Activated naive CD4-positive, alpha-beta T cell treated with anti-CD3 and anti-CD28 coated beads for 36 hours (primary cell): Measurements from ENCODE around the gene FAH. TPM values are rescaled to one million over a fixed set of nuclear protein-coding genes. Genes with fewer than 3 reads are reported as not detected.

Source experiments
- CTCF ChIA-PET: fragments of 350-600 bp; sonication (Branson Sonifier 250); formaldehyde crosslinking; loops from one replicate; lab custom pipeline; 2021; ENCODE audit warnings: antibody characterized with exemption; lab: Charles Lee
- DNase-seq: peaks from one replicate; pipeline ENCODE4 v3.0.0-alpha.2; 2020
- H3K27ac Mint-ChIP-seq: one replicate; pipeline ENCODE4 v1.8.0; 2021; ENCODE audit warnings: mild to moderate bottlenecking, mixed read lengths
- H3K27me3 Mint-ChIP-seq: one replicate; pipeline ENCODE4 v1.8.0; 2021; ENCODE audit warnings: low read depth, mixed read lengths
- H3K36me3 Mint-ChIP-seq: one replicate; pipeline ENCODE4 v1.8.0; 2021; ENCODE audit warnings: low read depth, mixed read lengths
- H3K4me1 Mint-ChIP-seq: one replicate; pipeline ENCODE4 v1.8.0; 2021; ENCODE audit warnings: low read depth, mixed read lengths
- H3K4me3 Mint-ChIP-seq: one replicate; pipeline ENCODE4 v1.8.0; 2021; ENCODE audit warnings: mild to moderate bottlenecking, moderate library complexity, mixed read lengths
- H3K9me3 Mint-ChIP-seq: one replicate; pipeline ENCODE4 v1.8.0; 2021; ENCODE audit warnings: mixed read lengths
- intact Hi-C: fragments of 100-400 bp; cut with micrococcal nuclease; formaldehyde crosslinking; loops from one replicate; pipeline ENCODE4 v1.15.1; 2023
- total RNA-seq, 2 experiments: library from RNA; stranded (reverse); gene quantifications; one replicate each; pipeline ENCODE4 v1.2.3, GENCODE V29; 2021

Gene FAH
- 10 to 100 TPM; 53.4 to 55.8 TPM for total RNA-seq

DNA sequence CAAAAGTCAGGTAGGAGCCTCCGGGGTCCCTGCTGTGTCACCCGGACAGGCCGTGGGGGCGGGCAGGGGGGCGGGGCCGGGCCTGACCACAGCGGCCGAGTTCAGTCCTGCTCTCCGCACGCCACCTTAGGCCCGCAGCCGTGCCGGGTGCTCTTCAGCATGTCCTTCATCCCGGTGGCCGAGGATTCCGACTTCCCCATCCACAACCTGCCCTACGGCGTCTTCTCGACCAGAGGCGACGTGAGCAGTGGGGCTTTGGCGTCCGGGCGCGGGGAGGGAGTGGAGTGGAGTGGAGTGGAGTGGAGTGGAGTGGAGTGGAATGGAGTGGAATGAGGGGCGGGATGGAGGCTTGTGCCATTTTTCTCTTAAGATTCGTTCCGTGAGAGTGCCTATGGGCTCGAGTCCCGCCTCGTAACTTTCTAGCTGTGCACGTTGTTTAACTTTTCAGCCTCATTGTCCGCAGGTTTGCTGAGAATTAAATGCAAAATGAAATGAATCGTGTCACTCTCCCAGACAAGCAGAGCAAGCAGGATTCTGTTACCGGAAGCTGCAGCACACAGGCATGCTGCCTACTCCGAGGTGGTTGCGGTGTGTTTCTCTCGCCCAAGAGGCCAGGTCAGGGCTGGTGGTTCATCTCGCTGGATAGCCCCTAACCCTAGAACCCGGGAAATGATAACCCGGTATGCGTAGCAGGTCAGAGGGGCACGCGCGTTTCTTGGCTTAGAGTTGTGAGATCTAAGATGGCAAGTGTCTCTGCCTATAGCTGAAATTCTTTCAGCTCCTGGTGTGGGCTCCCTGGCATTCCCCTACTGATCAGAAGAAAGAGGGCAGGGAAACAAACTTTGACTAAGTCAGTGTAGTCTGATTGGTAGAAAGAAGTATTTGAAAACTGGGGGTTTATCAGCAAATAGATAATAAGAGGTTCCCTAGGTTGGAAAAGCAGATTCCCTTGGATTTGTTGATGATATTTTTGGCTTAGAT, at the start of gene FAH:
FAH (plus strand) TSS at position 104 of the 981 bp plus-strand sequence; CDS start at position 160, 56 bp downstream.
- peaks cover 4% of the 10 kb centered on the region for H3K36me3 Mint-ChIP-seq
- CTCF ChIA-PET: interaction anchor here (0.8 to 1.0 kb wide), 2 partner anchors 92 to 160 kb away, joined by 3 to 4 read pairs; no protein-coding TSS in a partner anchor
- intact Hi-C loops: loop anchor here (1.0 to 10.0 kb wide), 8 partner anchors 7 to 842 kb away; partner anchors contain the start of genes BCL2A1, TMED3 and ZFAND6
- H3K27me3 Mint-ChIP-seq: no peaks in the 10 kb centered on the region
- H3K9me3 Mint-ChIP-seq: no peaks in the 10 kb centered on the region
- H3K4me3 Mint-ChIP-seq: peak within 1 kb of the TSS; percentile 87
- peaks cover 19% of the 10 kb centered on the region for H3K4me1 Mint-ChIP-seq
- H3K27ac Mint-ChIP-seq: peak within 1 kb of the TSS; percentile 83
- peak; percentile 75 for DNase-seq

DNA sequence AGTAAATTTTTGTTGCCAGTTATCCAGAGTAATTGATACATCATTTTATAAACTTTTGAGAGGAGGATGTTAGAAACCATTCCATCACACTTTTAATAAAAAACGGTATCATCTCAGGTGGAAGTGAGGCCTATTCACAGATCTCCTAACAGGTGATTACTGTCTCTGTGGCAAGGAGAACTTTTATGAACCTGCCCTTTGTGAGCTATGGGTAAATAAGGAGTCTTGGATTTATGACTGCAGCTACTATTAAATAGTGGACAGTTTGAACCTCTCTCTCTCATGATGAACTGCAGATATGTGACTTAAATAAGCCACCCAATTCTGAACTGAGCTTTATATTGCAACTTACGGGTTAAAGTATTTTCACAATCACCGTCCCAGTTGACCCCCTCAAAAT, 47.6 kb upstream of the FAH start:
- Mint-ChIP-seq H3K36me3 (peaks cover 5% of the 10 kb centered on the region), H3K4me1 (peaks cover 43% of the 10 kb centered on the region), H3K27me3 (no peaks in the 10 kb centered on the region), H3K9me3 (no peaks in the 10 kb centered on the region), H3K27ac (no peak overlapping the region), H3K4me3 (no peak overlapping the region)
- DNase-seq: no peak
- intact Hi-C loops: loop anchor here (1.0 to 2.0 kb wide), 3 partner anchors 46 to 134 kb away; partner anchors contain the start of genes BCL2A1 and ZFAND6
- CTCF ChIA-PET: no interaction called here

DNA sequence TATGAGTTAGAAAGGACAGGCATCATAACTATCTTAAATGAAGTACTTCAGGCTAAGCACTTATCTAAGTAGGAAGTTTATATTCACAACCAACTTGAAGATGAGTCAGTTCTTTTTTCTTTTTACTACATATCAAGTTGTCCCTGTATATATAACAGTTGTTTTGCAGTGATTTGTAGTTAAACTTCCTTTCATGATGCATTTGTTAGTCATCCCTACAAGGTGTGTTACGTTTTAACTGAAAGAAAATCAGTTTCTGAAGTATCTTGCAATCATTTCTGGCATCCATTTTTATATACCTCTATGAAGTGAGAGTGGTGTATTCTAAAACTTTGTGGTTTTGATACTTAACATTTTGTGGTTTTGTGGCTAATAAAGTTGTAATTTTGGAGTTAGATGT, 47.2 kb upstream of the FAH start:
- H3K4me1 Mint-ChIP-seq: peaks cover 43% of the 10 kb centered on the region
- H3K27me3 Mint-ChIP-seq: no peaks in the 10 kb centered on the region
- no peak overlapping the region for H3K27ac Mint-ChIP-seq
- no peak overlapping the region for H3K4me3 Mint-ChIP-seq
- H3K9me3 Mint-ChIP-seq: no peaks in the 10 kb centered on the region
- intact Hi-C loops: loop anchor here (1.0 to 2.0 kb wide), 3 partner anchors 46 to 134 kb away; partner anchors contain the start of genes BCL2A1 and ZFAND6
- H3K36me3 Mint-ChIP-seq: peaks cover 5% of the 10 kb centered on the region
- CTCF ChIA-PET: no interaction called here
- no peak for DNase-seq

DNA sequence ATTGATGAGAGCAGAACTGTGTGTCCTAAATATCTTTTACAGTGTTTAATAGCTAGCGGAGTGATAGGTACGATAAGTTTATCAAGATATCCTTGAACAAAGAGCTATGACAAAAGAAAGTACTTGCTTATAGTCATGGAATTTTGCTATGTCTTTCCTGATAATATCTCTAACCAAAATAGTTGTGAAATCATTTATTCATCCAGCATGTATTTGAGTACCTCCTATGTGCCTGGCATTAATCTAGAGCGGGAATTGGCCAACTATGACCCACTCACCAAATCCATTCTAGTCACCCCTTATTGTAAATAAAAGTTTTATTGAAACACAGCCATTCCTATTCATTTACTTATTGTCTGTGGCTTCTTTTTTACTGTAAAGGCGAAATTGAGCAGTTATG, 46.7 kb upstream of the FAH start:
- no peak for DNase-seq
- Mint-ChIP-seq H3K4me3 (no peak overlapping the region), H3K9me3 (no peaks in the 10 kb centered on the region), H3K36me3 (peaks cover 5% of the 10 kb centered on the region), H3K4me1 (peaks cover 46% of the 10 kb centered on the region), H3K27ac (no peak overlapping the region), H3K27me3 (no peaks in the 10 kb centered on the region)
- CTCF ChIA-PET: interaction anchor here (1.1 kb wide), 1 partner anchor 150 kb away, joined by 3 read pairs; no protein-coding TSS in a partner anchor
- intact Hi-C loops: no loop called here

DNA sequence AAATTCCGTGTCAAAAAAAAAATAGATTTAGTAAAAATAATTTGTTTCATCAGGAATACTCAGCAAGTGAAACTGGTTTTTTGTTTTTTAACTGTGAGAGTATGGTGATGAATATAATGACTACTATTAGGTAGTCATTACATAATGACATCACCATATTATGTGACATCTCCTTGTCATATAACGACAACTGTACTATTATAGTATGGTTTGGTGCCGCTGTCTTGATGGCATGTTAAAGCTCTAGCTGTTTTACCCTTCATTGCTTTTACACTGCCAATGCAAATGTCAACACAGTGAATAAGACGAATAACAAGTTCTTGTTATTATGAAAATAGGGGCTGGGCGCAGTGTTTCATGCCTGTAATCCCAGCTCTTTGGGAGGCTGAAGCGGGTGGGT, 45.6 kb upstream of the FAH start:
- Mint-ChIP-seq H3K9me3 (no peaks in the 10 kb centered on the region), H3K4me3 (no peak overlapping the region), H3K4me1 (peaks cover 46% of the 10 kb centered on the region), H3K27me3 (no peaks in the 10 kb centered on the region), H3K36me3 (peaks cover 2% of the 10 kb centered on the region), H3K27ac (no peak overlapping the region)
- no peak for DNase-seq
- intact Hi-C loops: no loop called here
- CTCF ChIA-PET: no interaction called here

DNA sequence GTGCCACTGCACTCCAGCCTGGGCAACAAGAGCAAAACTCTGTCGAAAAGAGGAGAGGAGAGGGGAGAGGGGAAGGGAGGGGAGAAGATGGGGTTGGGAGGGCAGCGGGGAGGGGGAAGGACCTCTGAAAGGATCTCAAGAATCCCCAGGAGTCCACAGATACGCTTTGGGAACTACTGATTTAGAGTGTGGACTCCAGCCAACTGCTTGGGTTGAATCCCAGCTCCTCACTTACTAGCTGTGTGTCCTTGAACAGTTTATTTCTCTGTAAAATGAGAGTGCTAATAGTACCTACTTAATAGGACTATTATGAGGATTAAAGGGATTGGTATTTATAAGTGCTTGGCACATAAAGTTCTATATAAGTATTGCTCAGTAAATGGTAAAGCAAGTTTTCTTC, 45.0 kb upstream of the FAH start:
- Mint-ChIP-seq H3K4me3 (no peak overlapping the region), H3K36me3 (peaks cover 1% of the 10 kb centered on the region), H3K4me1 (peaks cover 45% of the 10 kb centered on the region), H3K27ac (no peak overlapping the region), H3K9me3 (no peaks in the 10 kb centered on the region), H3K27me3 (no peaks in the 10 kb centered on the region)
- CTCF ChIA-PET: no interaction called here
- DNase-seq: no peak
- intact Hi-C loops: no loop called here

DNA sequence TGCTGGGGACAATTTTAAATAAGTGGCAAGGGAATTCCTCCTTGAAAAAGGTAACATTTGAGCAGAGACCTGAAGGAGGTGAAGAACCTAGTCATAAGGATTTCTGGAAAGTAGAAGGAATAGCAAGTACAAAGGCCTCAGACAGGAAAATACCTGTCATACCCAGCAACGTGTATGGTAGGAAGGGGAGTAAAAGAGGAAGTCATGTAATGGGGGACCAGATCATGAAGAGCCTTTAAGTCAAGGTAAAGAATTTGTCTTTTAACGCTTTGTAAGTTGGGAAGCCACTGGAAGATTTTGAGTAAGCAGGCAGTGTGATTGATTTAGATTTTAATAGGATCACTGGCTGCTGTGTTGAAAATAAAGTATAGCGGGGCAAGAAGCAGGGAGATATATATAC, 43.4 kb upstream of the FAH start:
- Mint-ChIP-seq H3K4me3 (no peak overlapping the region), H3K27me3 (no peaks in the 10 kb centered on the region), H3K9me3 (no peaks in the 10 kb centered on the region), H3K36me3 (no peaks in the 10 kb centered on the region), H3K4me1 (peaks cover 49% of the 10 kb centered on the region), H3K27ac (no peak overlapping the region)
- CTCF ChIA-PET: no interaction called here
- DNase-seq: no peak
- intact Hi-C loops: no loop called here

DNA sequence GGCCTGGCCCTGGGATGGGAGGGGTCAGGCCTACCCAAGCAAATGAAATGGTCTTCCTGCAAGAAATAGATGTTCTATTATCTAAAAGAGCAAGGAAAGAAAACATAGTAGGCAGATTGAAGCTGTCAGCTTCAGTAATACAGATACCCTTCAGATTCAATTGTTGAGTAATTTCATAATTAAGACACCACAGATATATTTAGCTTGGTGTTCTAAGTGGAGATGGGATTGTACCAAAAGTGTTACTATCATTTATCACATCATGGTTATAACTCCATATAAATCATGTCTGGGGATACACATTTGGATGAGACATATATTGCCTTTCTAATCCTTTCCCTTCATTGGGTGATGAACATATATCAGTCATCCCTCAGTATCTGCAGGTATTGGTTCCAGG, 41.9 kb upstream of the FAH start:
- no peak overlapping the region for H3K27ac Mint-ChIP-seq
- CTCF ChIA-PET: no interaction called here
- peaks cover 41% of the 10 kb centered on the region for H3K4me1 Mint-ChIP-seq
- intact Hi-C loops: no loop called here
- H3K27me3 Mint-ChIP-seq: no peaks in the 10 kb centered on the region
- H3K9me3 Mint-ChIP-seq: no peaks in the 10 kb centered on the region
- DNase-seq: no peak
- H3K4me3 Mint-ChIP-seq: no peak overlapping the region
- no peaks in the 10 kb centered on the region for H3K36me3 Mint-ChIP-seq

DNA sequence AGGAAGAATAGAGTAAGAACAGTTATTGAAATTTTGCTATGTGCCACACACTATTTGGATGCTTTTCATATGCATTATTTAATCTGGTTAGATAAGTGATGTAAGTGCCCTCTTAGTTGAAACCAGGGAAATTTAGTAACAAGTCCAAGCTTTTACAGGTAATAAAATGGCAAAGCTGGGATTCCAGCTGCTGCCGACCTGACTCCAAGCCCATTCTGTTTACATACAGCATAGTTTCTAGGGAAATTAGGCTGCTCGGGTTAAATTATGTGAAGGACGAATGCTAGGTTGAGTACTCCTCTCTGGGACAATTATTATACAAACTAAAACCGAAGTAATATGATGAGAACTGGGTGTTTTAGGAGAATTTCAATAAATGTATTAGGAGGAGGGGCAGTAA, 38.7 kb upstream of the FAH start:
- Mint-ChIP-seq H3K27me3 (no peaks in the 10 kb centered on the region), H3K9me3 (no peaks in the 10 kb centered on the region), H3K4me3 (no peak overlapping the region), H3K36me3 (no peaks in the 10 kb centered on the region), H3K27ac (no peak overlapping the region), H3K4me1 (peaks cover 36% of the 10 kb centered on the region)
- CTCF ChIA-PET: interaction anchor here (0.6 to 0.7 kb wide), 2 partner anchors 18 to 1946 kb away, joined by 3 to 7 read pairs; no protein-coding TSS in a partner anchor
- intact Hi-C loops: no loop called here
- no peak for DNase-seq

DNA sequence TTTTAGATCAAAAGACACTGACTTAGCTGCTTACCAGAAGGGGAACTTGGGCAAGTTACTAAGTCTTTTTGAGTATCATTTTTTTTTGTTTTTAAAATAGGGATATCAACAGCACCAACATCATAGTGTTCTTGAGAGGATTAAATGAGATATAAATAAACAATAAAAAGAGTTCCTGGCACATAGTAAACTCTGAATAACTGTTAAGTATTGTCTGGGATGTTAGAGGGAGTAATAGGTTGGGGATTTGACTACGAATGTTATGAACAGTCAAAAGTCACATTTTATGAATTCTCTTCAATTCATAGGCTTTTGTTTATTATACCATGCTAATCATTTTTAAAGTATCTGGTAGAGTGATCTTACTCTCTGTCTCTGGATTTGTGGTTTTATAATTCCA, 37.8 kb upstream of the FAH start:
- H3K4me3 Mint-ChIP-seq: no peak overlapping the region
- CTCF ChIA-PET: no interaction called here
- intact Hi-C loops: no loop called here
- H3K4me1 Mint-ChIP-seq: peaks cover 28% of the 10 kb centered on the region
- H3K9me3 Mint-ChIP-seq: no peaks in the 10 kb centered on the region
- no peaks in the 10 kb centered on the region for H3K36me3 Mint-ChIP-seq
- no peak overlapping the region for H3K27ac Mint-ChIP-seq
- DNase-seq: no peak
- H3K27me3 Mint-ChIP-seq: no peaks in the 10 kb centered on the region

DNA sequence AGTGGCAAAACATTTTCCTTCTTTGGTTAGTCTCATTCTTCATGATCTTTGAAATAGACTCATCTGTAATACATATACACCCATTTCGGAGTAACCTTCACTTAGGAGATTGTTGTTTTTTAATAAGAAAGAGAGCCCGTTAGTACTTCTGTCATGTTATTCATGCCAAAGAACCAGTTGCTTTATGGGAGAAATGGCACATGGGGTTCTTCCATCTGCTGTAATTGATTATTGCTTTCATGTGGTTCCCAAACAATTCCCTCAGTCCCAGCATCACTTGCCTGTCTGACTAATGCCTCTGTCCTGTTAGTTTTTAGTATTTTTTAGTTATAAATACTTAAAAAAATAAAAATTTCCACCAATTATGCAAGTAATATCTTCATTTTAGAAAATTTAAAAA, 33.8 kb upstream of the FAH start:
- peaks cover 12% of the 10 kb centered on the region for H3K36me3 Mint-ChIP-seq
- DNase-seq: no peak
- H3K9me3 Mint-ChIP-seq: no peaks in the 10 kb centered on the region
- H3K27ac Mint-ChIP-seq: no peak overlapping the region
- H3K27me3 Mint-ChIP-seq: no peaks in the 10 kb centered on the region
- intact Hi-C loops: no loop called here
- no peak overlapping the region for H3K4me3 Mint-ChIP-seq
- H3K4me1 Mint-ChIP-seq: peaks cover 12% of the 10 kb centered on the region
- CTCF ChIA-PET: no interaction called here

DNA sequence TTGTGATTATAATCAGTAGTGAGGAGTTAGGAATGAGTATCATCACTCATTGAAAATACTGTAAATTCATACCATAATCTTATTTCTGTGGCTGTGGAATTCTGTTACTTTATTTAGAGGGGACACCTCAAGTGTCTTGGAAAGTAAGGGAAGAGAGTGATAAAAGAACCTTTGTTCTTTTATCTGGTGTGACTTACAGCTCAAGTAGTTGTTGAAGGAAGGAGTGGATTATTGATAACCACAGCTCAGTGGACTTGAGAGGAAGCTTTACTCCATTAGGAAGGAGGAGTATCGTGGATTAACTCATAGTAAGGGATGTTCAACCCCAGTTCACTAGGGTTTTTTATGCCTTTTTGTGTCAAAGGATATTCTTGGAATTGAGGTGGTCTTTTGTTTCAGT, 32.2 kb upstream of the FAH start:
- Mint-ChIP-seq H3K27ac (no peak overlapping the region), H3K27me3 (no peaks in the 10 kb centered on the region), H3K36me3 (peaks cover 12% of the 10 kb centered on the region), H3K4me3 (no peak overlapping the region), H3K4me1 (peaks cover 7% of the 10 kb centered on the region), H3K9me3 (no peaks in the 10 kb centered on the region)
- CTCF ChIA-PET: no interaction called here
- no peak for DNase-seq
- intact Hi-C loops: no loop called here

DNA sequence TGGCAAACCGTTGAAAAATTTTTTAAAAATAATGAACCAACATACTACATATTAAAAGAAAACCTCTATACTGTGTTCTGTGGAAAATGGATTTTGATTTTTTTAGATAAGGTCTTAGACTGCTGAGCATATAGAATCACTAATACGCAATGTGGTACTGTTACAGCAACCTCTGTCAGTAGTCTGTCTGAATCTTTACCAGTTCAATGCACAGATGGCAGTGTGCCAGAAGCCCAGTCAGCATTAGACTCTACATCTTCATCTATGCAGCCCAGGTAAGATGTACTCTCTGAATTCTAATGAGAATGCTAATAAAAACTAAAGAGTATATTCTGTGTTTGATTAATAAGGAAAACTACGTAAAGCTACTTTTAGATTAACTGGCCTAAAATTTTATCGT, 31.3 kb upstream of the FAH start:
- DNase-seq: no peak
- intact Hi-C loops: no loop called here
- Mint-ChIP-seq H3K9me3 (no peaks in the 10 kb centered on the region), H3K27ac (no peak overlapping the region), H3K4me3 (no peak overlapping the region), H3K4me1 (peaks cover 5% of the 10 kb centered on the region), H3K36me3 (peaks cover 15% of the 10 kb centered on the region), H3K27me3 (no peaks in the 10 kb centered on the region)
- CTCF ChIA-PET: no interaction called here
